Measurements from ENCODE around the gene HNRNPUL2.

HNRNPUL2 gene

DNA sequence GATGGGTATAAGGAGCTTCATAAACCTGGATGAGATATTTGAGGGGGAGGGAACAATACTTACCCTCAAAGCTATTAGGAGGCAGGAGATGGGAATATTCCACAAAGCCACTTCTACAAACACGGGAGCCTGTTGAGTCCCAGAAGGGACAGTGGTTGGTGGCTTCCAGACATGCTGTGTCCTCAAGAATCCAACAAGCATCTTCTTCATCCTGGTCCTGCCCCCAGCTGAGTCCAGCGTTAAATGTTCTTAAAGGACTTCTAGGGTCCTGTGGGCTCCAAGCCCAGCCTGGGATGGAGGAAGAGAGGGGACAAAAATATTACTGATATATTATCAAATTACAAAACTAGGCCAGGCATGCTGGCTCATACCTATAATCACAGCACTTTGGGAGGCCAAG lies 59.8 kb downstream of the HNRNPUL2 start:
- DNase-seq (ENCODE audit: low read depth, low spot score) = no peak

DNA sequence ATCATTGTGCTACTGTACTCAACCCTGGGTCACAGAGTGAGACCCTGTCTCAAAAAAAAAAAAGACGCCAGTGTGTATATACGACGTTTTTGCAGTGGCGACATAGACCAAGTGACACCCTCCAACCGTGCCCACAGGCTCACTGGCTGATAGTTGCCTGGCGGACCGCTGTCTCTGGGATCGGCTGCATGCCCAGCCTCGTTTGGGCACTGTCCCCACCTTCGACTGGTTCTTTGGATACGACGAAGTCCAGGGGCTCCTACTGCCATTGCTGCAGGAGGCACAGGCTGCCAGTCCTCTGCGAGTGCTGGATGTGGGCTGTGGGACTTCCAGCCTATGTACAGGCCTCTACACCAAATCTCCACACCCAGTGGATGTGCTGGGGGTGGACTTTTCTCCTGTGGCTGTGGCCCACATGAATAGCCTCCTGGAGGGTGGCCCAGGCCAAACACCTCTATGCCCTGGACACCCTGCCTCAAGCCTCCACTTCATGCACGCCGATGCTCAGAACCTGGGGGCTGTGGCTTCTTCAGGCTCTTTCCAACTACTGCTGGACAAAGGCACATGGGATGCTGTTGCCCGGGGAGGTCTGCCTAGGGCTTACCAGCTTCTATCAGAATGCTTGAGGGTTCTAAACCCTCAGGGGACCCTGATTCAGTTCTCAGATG lies 60.9 kb downstream of the HNRNPUL2 start:
- DNase-seq (ENCODE audit: low read depth, low spot score) = no peak

DNA sequence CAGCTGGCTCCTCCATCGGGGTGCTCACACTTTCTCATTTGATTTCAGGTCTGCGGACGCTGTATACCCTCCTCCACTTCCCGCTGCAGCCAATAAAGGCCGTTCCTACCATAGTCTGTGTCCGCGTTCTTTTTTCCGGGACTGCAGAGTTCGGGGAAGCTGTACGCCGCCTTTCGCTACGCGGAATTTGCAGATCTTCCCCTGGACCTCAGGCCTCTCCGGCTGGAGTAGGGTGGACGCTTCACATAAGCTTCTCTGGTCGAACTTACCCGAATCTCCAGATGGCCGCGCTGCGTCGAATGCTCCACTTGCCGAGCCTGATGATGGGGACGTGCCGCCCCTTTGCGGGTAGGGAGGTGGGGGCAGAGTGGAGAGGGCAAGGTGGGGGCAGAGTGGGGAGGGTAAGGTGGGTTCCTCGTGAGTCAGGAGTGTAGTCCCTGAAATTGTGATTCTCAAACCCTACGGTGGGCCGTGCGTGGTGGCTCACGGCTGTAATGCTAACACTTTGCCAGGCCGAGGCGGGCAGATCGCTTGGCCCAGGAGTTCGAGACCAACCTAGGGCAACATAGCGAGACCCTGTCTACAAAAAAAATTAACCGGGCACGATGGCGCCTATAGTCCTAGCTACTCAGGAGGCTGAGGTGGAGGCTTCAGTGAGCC lies 61.5 kb downstream of the HNRNPUL2 start:
- DNase-seq (ENCODE audit: low read depth, low spot score) = peak; percentile 30

DNA sequence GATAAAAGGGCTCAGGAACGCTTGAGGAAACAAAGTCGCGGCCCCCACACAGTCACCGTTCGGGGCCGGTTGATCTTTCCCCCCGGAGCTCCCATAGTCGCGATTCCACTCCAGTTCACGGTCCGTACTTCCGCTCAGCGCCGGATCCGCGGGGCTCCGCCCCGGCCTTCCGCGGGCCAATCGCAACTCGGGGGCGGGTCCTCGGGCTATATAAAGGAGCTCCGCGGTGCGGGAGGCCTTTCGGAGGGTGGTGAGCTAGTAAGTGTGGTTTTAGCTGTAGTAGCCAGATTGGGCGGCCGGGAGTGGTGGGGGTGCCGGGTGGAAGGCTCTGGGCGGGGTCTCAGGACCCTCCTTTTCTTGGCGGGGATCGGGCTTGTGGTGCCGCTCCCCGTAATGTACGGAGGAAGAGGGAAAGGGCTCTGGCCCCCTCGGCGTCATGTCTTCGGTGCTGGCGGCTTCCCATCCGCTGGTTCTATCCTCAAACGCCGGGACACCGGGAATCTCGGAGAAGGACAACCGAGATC lies 62.1 kb downstream of the HNRNPUL2 start, which contains the start of the genes C11orf98 and CSKMT:
Gene C11orf98, minus strand, starts transcription at position 136 of the 524 bp plus-strand sequence. Its CDS starts 41 bp downstream, at position 95.
Gene CSKMT, plus strand, starts transcription at position 238 of the 524 bp plus-strand sequence. CDS start 568 bp downstream, outside the sequence.
- DNase-seq (ENCODE audit: low read depth, low spot score) = peak; percentile 91

DNA sequence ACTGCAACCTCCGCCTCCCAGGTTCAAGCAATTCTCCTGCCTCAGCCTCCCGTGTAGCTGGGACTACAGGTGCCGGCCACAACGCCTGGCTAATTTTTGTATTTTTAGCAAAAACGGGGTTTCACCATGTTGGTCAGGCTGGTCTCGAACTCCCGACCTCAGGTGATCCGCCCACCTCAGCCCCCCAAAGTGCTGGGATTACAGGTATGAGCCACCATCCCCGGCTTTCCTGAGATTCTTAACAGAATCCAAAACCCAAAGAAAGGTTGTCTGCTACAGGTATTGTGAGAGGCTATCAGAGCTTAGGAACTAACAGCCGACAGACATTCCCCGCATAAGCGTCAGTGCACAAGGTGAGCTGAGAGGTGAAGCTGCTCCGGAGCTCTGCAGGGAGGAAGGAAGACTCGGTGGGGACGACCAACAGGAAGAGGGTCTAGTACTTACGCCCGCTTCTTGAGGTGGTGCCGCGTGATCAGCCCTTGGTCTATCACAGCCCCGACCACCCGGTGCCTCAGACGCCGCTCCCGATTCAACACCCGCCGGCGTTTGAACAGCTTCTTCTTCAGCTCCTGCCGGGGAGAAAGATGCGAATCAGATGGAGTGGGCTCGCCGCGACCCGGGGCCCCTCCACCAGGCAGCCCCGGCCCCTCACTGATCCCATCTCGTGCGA lies 62.7 kb downstream of the HNRNPUL2 start:
- no peak for DNase-seq (ENCODE audit: low read depth, low spot score)

Data from activated CD4-positive, CD25-positive, alpha-beta regulatory T cell treated with anti-CD3 and anti-CD28 coated beads, Interleukin-2, amount 50 U/mL, for 16 hours (primary cell).